ENCODE data around the gene ACSL1. TPM values are rescaled to one million over a fixed set of nuclear protein-coding genes. Genes with fewer than 3 reads are reported as not detected.

Gene ACSL1
- total and polyA plus RNA-seq, 9 of the 15 experiments (the other 6 are each of a cell fraction or from before 2014, with no cell fraction given) = 6.7 to 24.1 (median 15.0) TPM

DNA sequence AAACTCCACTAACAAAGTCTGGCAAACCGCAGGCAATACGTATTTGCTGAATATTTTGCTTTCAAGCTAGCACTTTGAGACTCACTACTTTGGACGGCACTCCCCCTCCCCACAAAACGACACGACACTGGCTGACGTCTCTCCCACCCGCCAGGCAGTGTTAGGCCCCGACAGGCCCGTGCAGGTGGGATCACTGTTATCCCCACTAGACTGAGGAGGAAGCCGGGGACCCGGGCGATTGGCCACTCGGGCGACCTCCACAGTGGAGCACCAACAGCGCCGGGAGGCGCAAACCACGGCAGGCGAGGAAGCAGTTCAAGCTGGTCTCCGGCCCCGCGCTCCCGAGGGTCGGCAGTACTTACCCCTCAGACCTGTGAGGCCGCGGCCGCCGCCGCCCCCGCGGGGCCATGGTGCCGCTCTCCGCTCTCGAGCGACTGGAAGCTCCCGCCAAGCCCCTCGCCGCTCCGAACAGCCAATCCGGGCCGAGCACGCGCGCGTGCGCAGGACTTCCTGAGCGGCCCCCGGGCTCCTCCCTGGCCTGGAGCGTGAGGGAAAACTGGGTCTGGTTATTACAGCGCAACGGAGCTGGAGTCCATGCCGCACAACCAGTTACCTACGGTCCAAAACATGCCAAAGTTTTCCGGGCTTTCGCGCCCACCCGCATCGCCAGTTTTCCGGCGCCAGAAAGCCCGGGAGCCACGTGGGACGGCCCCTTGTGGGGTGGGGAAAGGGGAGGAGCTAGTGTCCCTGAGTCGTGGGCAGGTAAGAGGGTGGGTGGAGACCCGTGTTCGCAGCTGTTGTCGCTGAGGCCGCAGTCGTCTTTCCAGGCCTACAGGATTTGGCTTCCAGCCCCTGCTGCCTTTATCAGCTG lies 91.9 kb downstream of the ACSL1 start, which contains the start of gene CENPU (continued):
- TF ChIP-seq NR3C1 (CRISPR knock-in tag; IDR thresholded peaks at IDR 0.05) (no peak), ELF2 (CRISPR knock-in tag; IDR thresholded peaks at IDR 0.05) (peak; percentile 58; the same call in 1 of the 2 replicates), CSDE1 (IDR thresholded peaks at IDR 0.05) (no peak; a peak in 1 of 4 replicates), BRCA1 (IDR thresholded peaks at IDR 0.05) (no peak), BRCA1 (CRISPR knock-in tag; IDR thresholded peaks at IDR 0.05) (no peak), NR2F6 (CRISPR knock-in tag; IDR thresholded peaks at IDR 0.05) (no peak), ZNF766 (CRISPR knock-in tag; conservative IDR thresholded peaks at IDR 0.05) (peak; percentile 76; the same call in 1 of the 2 replicates), NELFE (IDR thresholded peaks at IDR 0.05; ENCODE audit: insufficient read depth, insufficient read length) (peak; percentile 33), MED1 (CRISPR knock-in tag; IDR thresholded peaks at IDR 0.05; ENCODE audit: borderline replicate concordance) (no peak), XRCC3 (IDR thresholded peaks at IDR 0.05) (no peak), PURB (CRISPR knock-in tag; IDR thresholded peaks at IDR 0.05; ENCODE audit: low read depth) (no peak), CREBBP (IDR thresholded peaks at IDR 0.05; ENCODE audit: low read depth, low read length) (peak; percentile 57), ZNF408 (CRISPR knock-in tag; IDR thresholded peaks at IDR 0.05; ENCODE audit: low read depth) (no peak), U2AF1 (optimal IDR thresholded peaks at IDR 0.05; ENCODE audit: low read depth, low read length) (peak; percentile 97), JUN (IDR thresholded peaks at IDR 0.05; ENCODE audit: borderline replicate concordance, low read depth, low read length) (peak; percentile 86), JUN (CRISPR knock-in tag; IDR thresholded peaks at IDR 0.05; ENCODE audit: borderline replicate concordance) (no peak; the same call in 1 of the 2 replicates), ZNF3 (CRISPR knock-in tag; IDR thresholded peaks at IDR 0.05) (no peak), ZNF445 (CRISPR knock-in tag; IDR thresholded peaks at IDR 0.05; ENCODE audit: low read depth) (no peak), NFYB (IDR thresholded peaks at IDR 0.05; ENCODE audit: extremely low read depth, insufficient read length) (peak; percentile 60), DACH1 (IDR thresholded peaks at IDR 0.05; ENCODE audit: partially characterized antibody) (peak; percentile 81), KLF6 (CRISPR knock-in tag; IDR thresholded peaks at IDR 0.05; ENCODE audit: borderline replicate concordance) (no peak), ZFP30 (CRISPR knock-in tag; IDR thresholded peaks at IDR 0.05; ENCODE audit: borderline replicate concordance) (no peak), TRIM24 (IDR thresholded peaks at IDR 0.05) (peak; percentile 43 to 78; a peak in 3 of 4 replicates)
- TF ChIP-seq, protein P1, sequence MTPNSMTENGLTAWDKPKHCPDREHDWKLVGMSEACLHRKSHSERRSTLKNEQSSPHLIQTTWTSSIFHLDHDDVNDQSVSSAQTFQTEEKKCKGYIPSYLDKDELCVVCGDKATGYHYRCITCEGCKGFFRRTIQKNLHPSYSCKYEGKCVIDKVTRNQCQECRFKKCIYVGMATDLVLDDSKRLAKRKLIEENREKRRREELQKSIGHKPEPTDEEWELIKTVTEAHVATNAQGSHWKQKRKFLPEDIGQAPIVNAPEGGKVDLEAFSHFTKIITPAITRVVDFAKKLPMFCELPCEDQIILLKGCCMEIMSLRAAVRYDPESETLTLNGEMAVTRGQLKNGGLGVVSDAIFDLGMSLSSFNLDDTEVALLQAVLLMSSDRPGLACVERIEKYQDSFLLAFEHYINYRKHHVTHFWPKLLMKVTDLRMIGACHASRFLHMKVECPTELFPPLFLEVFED (CRISPR knock-in tag; conservative IDR thresholded peaks at IDR 0.05) = no peak
- TF ChIP-seq, protein P2, sequence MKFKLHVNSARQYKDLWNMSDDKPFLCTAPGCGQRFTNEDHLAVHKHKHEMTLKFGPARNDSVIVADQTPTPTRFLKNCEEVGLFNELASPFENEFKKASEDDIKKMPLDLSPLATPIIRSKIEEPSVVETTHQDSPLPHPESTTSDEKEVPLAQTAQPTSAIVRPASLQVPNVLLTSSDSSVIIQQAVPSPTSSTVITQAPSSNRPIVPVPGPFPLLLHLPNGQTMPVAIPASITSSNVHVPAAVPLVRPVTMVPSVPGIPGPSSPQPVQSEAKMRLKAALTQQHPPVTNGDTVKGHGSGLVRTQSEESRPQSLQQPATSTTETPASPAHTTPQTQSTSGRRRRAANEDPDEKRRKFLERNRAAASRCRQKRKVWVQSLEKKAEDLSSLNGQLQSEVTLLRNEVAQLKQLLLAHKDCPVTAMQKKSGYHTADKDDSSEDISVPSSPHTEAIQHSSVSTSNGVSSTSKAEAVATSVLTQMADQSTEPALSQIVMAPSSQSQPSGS (CRISPR knock-in tag; IDR thresholded peaks at IDR 0.05) = no peak
- TF ChIP-seq, protein P3, sequence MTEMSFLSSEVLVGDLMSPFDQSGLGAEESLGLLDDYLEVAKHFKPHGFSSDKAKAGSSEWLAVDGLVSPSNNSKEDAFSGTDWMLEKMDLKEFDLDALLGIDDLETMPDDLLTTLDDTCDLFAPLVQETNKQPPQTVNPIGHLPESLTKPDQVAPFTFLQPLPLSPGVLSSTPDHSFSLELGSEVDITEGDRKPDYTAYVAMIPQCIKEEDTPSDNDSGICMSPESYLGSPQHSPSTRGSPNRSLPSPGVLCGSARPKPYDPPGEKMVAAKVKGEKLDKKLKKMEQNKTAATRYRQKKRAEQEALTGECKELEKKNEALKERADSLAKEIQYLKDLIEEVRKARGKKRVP (CRISPR knock-in tag; IDR thresholded peaks at IDR 0.05) = 0 out of 2 replicates have a peak, but pooled peaks have one; percentile 7

Measured in K562 (cell line).